ENCODE data around the gene CPA1. TPM values are rescaled to one million over a fixed set of nuclear protein-coding genes. Genes with fewer than 3 reads are reported as not detected.

CPA1 gene
- total RNA-seq, 2 experiments from 2014 or later: not detected

- Mint-ChIP-seq H3K27ac (no peak overlapping the region), H3K27me3 (peaks cover 1% of the 10 kb centered on the region), H3K4me3 (no peak overlapping the region), H3K36me3 (ENCODE audit: low read depth) (no peaks in the 10 kb centered on the region), H3K9me3 (peaks cover 2% of the 10 kb centered on the region), H3K4me1 (peaks cover 11% of the 10 kb centered on the region)
- ChIA-PET CTCF (interaction anchor here (1.1 to 1.7 kb wide), 2 partner anchors 17 to 25 kb away, joined by 4 to 5 read pairs; no protein-coding TSS in a partner anchor), POLR2A (no interaction called here)
- no peak for DNase-seq
These were observed 34.0 kb upstream of the CPA1 start for GRCh38 chr7:130346177-130346905.

- Mint-ChIP-seq H3K4me3 (no peak overlapping the region), H3K36me3 (ENCODE audit: low read depth) (no peaks in the 10 kb centered on the region), H3K4me1 (peaks cover 13% of the 10 kb centered on the region), H3K27me3 (peaks cover 1% of the 10 kb centered on the region), H3K9me3 (no peaks in the 10 kb centered on the region), H3K27ac (no peak overlapping the region)
- no peak for DNase-seq
- ChIA-PET CTCF (no interaction called here), POLR2A (no interaction called here)
These were observed 33.4 kb upstream of the CPA1 start for GRCh38 chr7:130346941-130347340.

- Mint-ChIP-seq H3K27me3 (no peaks in the 10 kb centered on the region), H3K27ac (no peak overlapping the region), H3K4me1 (peaks cover 13% of the 10 kb centered on the region), H3K36me3 (ENCODE audit: low read depth) (no peaks in the 10 kb centered on the region), H3K9me3 (no peaks in the 10 kb centered on the region), H3K4me3 (no peak overlapping the region)
- CTCF ChIA-PET: interaction anchor here (1.1 kb wide), 1 partner anchor 17 kb away, joined by 4 read pairs; no protein-coding TSS in a partner anchor
- DNase-seq: no peak
- POLR2A ChIA-PET: no interaction called here
These were observed 30.1 kb upstream of the CPA1 start for GRCh38 chr7:130349911-130350782.

GRCh38 chr7:130350945-130351790 is 29.1 kb upstream of the CPA1 start:
- CTCF ChIA-PET: interaction anchor here (1.1 kb wide), 1 partner anchor 19 kb away, joined by 4 read pairs; no protein-coding TSS in a partner anchor
- H3K4me3 Mint-ChIP-seq: no peak overlapping the region
- no peaks in the 10 kb centered on the region for H3K9me3 Mint-ChIP-seq
- peak overlapping the region; percentile 51 for H3K27ac Mint-ChIP-seq
- H3K36me3 Mint-ChIP-seq (ENCODE audit: low read depth): no peaks in the 10 kb centered on the region
- no peaks in the 10 kb centered on the region for H3K27me3 Mint-ChIP-seq
- POLR2A ChIA-PET: no interaction called here
- H3K4me1 Mint-ChIP-seq: peaks cover 13% of the 10 kb centered on the region
- no peak for DNase-seq

GRCh38 chr7:130351791-130352090 is 28.6 kb upstream of the CPA1 start:
- CTCF ChIA-PET: no interaction called here
- Mint-ChIP-seq H3K27ac (no peak overlapping the region), H3K4me3 (no peak overlapping the region), H3K4me1 (peaks cover 13% of the 10 kb centered on the region), H3K27me3 (no peaks in the 10 kb centered on the region), H3K36me3 (ENCODE audit: low read depth) (no peaks in the 10 kb centered on the region), H3K9me3 (no peaks in the 10 kb centered on the region)
- DNase-seq: no peak
- POLR2A ChIA-PET: no interaction called here

- H3K27me3 Mint-ChIP-seq: no peaks in the 10 kb centered on the region
- H3K36me3 Mint-ChIP-seq (ENCODE audit: low read depth): no peaks in the 10 kb centered on the region
- H3K4me3 Mint-ChIP-seq: no peak overlapping the region
- H3K9me3 Mint-ChIP-seq: no peaks in the 10 kb centered on the region
- POLR2A ChIA-PET: no interaction called here
- no peak overlapping the region for H3K27ac Mint-ChIP-seq
- H3K4me1 Mint-ChIP-seq: peaks cover 13% of the 10 kb centered on the region
- no peak for DNase-seq
- CTCF ChIA-PET: no interaction called here
These were observed 27.9 kb upstream of the CPA1 start for GRCh38 chr7:130352194-130353074.

GRCh38 chr7:130353196-130353595 is 27.1 kb upstream of the CPA1 start:
- peaks cover 13% of the 10 kb centered on the region for H3K4me1 Mint-ChIP-seq
- no peaks in the 10 kb centered on the region for H3K27me3 Mint-ChIP-seq
- ChIA-PET POLR2A (no interaction called here), CTCF (no interaction called here)
- no peaks in the 10 kb centered on the region for H3K36me3 Mint-ChIP-seq (ENCODE audit: low read depth)
- no peak overlapping the region for H3K4me3 Mint-ChIP-seq
- H3K9me3 Mint-ChIP-seq: peaks cover under 1% of the 10 kb centered on the region
- no peak for DNase-seq
- H3K27ac Mint-ChIP-seq: no peak overlapping the region

GRCh38 chr7:130356121-130356875 is 24.0 kb upstream of the CPA1 start:
- POLR2A ChIA-PET: no interaction called here
- no peaks in the 10 kb centered on the region for H3K27me3 Mint-ChIP-seq
- DNase-seq: no peak
- no peaks in the 10 kb centered on the region for H3K36me3 Mint-ChIP-seq (ENCODE audit: low read depth)
- H3K9me3 Mint-ChIP-seq: peaks cover 13% of the 10 kb centered on the region
- peaks cover 2% of the 10 kb centered on the region for H3K4me1 Mint-ChIP-seq
- CTCF ChIA-PET: interaction anchor here (1.1 kb wide), 1 partner anchor 12 kb away, joined by 3 read pairs; the partner anchor contains the start of gene CPA5
- H3K4me3 Mint-ChIP-seq: no peak overlapping the region
- no peak overlapping the region for H3K27ac Mint-ChIP-seq

- H3K4me1 Mint-ChIP-seq: no peaks in the 10 kb centered on the region
- ChIA-PET CTCF (interaction anchor here (1.1 kb wide), 1 partner anchor 13 kb away, joined by 3 read pairs; the partner anchor contains the start of gene CPA5), POLR2A (no interaction called here)
- no peaks in the 10 kb centered on the region for H3K36me3 Mint-ChIP-seq (ENCODE audit: low read depth)
- H3K9me3 Mint-ChIP-seq: peaks cover 13% of the 10 kb centered on the region
- DNase-seq: no peak
- H3K4me3 Mint-ChIP-seq: no peak overlapping the region
- H3K27ac Mint-ChIP-seq: no peak overlapping the region
- no peaks in the 10 kb centered on the region for H3K27me3 Mint-ChIP-seq
These were observed 23.2 kb upstream of the CPA1 start for GRCh38 chr7:130356876-130357611.

GRCh38 chr7:130358471-130358870 is 21.8 kb upstream of the CPA1 start:
- ChIA-PET POLR2A (no interaction called here), CTCF (interaction anchor here (0.6 to 1.1 kb wide), 3 partner anchors 12 to 161 kb away, joined by 3 to 5 read pairs (median 5); no protein-coding TSS in a partner anchor)
- no peak overlapping the region for H3K27ac Mint-ChIP-seq
- H3K9me3 Mint-ChIP-seq: peaks cover 13% of the 10 kb centered on the region
- H3K27me3 Mint-ChIP-seq: no peaks in the 10 kb centered on the region
- no peaks in the 10 kb centered on the region for H3K4me1 Mint-ChIP-seq
- no peak overlapping the region for H3K4me3 Mint-ChIP-seq
- no peaks in the 10 kb centered on the region for H3K36me3 Mint-ChIP-seq (ENCODE audit: low read depth)
- no peak for DNase-seq

GRCh38 chr7:130359276-130359857 is 20.9 kb upstream of the CPA1 start:
- H3K9me3 Mint-ChIP-seq: peaks cover 13% of the 10 kb centered on the region
- ChIA-PET POLR2A (no interaction called here), CTCF (interaction anchor here (0.6 kb wide), 1 partner anchor 160 kb away, joined by 3 read pairs; no protein-coding TSS in a partner anchor)
- no peak overlapping the region for H3K27ac Mint-ChIP-seq
- H3K36me3 Mint-ChIP-seq (ENCODE audit: low read depth): no peaks in the 10 kb centered on the region
- no peaks in the 10 kb centered on the region for H3K27me3 Mint-ChIP-seq
- no peaks in the 10 kb centered on the region for H3K4me1 Mint-ChIP-seq
- H3K4me3 Mint-ChIP-seq: no peak overlapping the region
- no peak for DNase-seq
